ENCODE results near the gene MMP14. TPM values are rescaled to one million over a fixed set of nuclear protein-coding genes. Genes with fewer than 3 reads are reported as not detected.

Gene MMP14
- total and polyA plus RNA-seq, 9 of the 15 experiments (the other 6 are each of a cell fraction or from before 2014, with no cell fraction given): 0.36 to 5.8 (median 1.3) TPM; not detected in 2

- H3K9ac ChIP-seq (ENCODE audit: insufficient read depth in 1 of 2, low read depth in 2 of 2, low read length in 2 of 2): 0 out of 4 replicates have a peak overlapping the region, but pooled peaks of 1 of the 2 experiments have one; percentile 3
- H3K27ac ChIP-seq (ENCODE audit: extremely low read depth, low read depth, low read length): no peak overlapping the region; the same call in 2 of the 3 replicates
- peak; percentile 50 to 79 (median 64) for DNase-seq (ENCODE audit: extremely low read depth in 1 of 4, low spot score in 3 of 4)
- POLR2A ChIA-PET: interaction anchor here (0.6 to 1.4 kb wide), 3 partner anchors 10 to 16 kb away, joined by 3 read pairs; no protein-coding TSS in a partner anchor
- H3K79me2 ChIP-seq (ENCODE audit: control insufficient read depth, insufficient read depth, low read length): no peaks in the 10 kb centered on the region
- 7% methylated on average over 5 of the region's 5 CpGs for WGBS (ENCODE audit: insufficient coverage, low coverage, missing lambda C conversion rate)
- no peaks in the 10 kb centered on the region for H3K9me3 ChIP-seq (replicated peaks; ENCODE audit: control insufficient read depth, insufficient read depth, low read depth, low read length)
- no peaks in the 10 kb centered on the region for H4K20me1 ChIP-seq (replicated peaks; ENCODE audit: control insufficient read depth, insufficient read depth, low read length)
- peaks cover 15 to 20% of the 10 kb centered on the region in 2 experiments; a peak in 4 of 5 replicates for H3K4me1 ChIP-seq (replicated peaks in 1 of 2; ENCODE audit: control insufficient read depth in 2 of 2, insufficient read depth in 2 of 2, low read length in 2 of 2)
- peak; percentile 90 for FAIRE-seq
- peak; percentile 82 for ATAC-seq
- peak overlapping the region; percentile 57 for H3K4me2 ChIP-seq (ENCODE audit: insufficient read depth, low read length)
- H2AFZ ChIP-seq (ENCODE audit: low read depth, low read length): peak overlapping the region; percentile 77
- no peaks in the 10 kb centered on the region for H3K36me3 ChIP-seq (ENCODE audit: control insufficient read depth, insufficient read depth, low read length)
- in situ Hi-C loops (cut with MboI): no loop called here
- CTCF ChIA-PET (ENCODE audit: low intra/inter-chr PET ratio): no interaction called here
- intact Hi-C loops (cut with micrococcal nuclease): no loop called here
- H3K4me3 ChIP-seq: no peak overlapping the region
- no peaks in the 10 kb centered on the region for H3K27me3 ChIP-seq (ENCODE audit: control insufficient read depth in 2 of 2, insufficient read depth in 2 of 2, low read length in 2 of 2)
- BruUV-seq (replicated peaks): no TSS peak
- H3K9me1 ChIP-seq (ENCODE audit: control insufficient read depth, insufficient read depth, low read length): no peaks in the 10 kb centered on the region
- TF ChIP-seq NFYB (IDR thresholded peaks at IDR 0.05; ENCODE audit: extremely low read depth, insufficient read length) (no peak), HNRNPUL1 (IDR thresholded peaks at IDR 0.05; ENCODE audit: low read length) (no peak), CBFA2T3 (IDR thresholded peaks at IDR 0.05) (peak; percentile 67), BACH1 (tag; IDR thresholded peaks at IDR 0.05) (no peak), ZNF592 (IDR thresholded peaks at IDR 0.05) (0 out of 2 replicates have a peak, but pooled peaks have one; percentile 46), ZNF699 (CRISPR knock-in tag; IDR thresholded peaks at IDR 0.05; ENCODE audit: insufficient replicate concordance) (no peak), TFE3 (CRISPR knock-in tag; IDR thresholded peaks at IDR 0.05) (no peak), CHCHD3 (CRISPR knock-in tag; IDR thresholded peaks at IDR 0.05) (no peak), ZNF263 (CRISPR knock-in tag; IDR thresholded peaks at IDR 0.05; ENCODE audit: borderline replicate concordance) (no peak), HMGN3 (IDR thresholded peaks at IDR 0.05; ENCODE audit: borderline replicate concordance, extremely low read depth, insufficient read length, low read depth, low read length) (no peak), ZNF77 (CRISPR knock-in tag; IDR thresholded peaks at IDR 0.05) (no peak), PKNOX1 (IDR thresholded peaks at IDR 0.05) (peak; percentile 37; the same call in 1 of the 2 replicates), SMARCA5 (IDR thresholded peaks at IDR 0.05) (0 out of 2 replicates have a peak, but pooled peaks have one; percentile 22), CHD2 (IDR thresholded peaks at IDR 0.05; ENCODE audit: low read depth, low read length) (peak; percentile 35; the same call in 1 of the 2 replicates), IFI16 (CRISPR knock-in tag; IDR thresholded peaks at IDR 0.05) (no peak)
Observed at GRCh38 chr14:22797017-22797917, 39.1 kb upstream of the MMP14 start.

Data from K562 (cell line).